HG02678 (cell line): ENCODE results near the gene BET1L.

Experiments
- ATAC-seq: cut with Tn5 transposase; IDR thresholded peaks from one replicate; pipeline ENCODE4 v1.9.1; 2021; ENCODE audit warnings: mild to moderate bottlenecking, moderate library complexity; ENCODE audit not compliant: unreplicated experiment

Gene BET1L

GRCh38 chr11:210803-211180 lies 3.6 kb upstream of the BET1L start:
- ATAC-seq, result no peak

- ATAC-seq, result no peak
These were observed 3.1 kb upstream of the BET1L start for GRCh38 chr11:210122-210802.

- no peak for ATAC-seq
These were observed 2.3 kb upstream of the BET1L start for GRCh38 chr11:209275-210121.

- no peak for ATAC-seq
These were observed 1.7 kb upstream of the BET1L start for GRCh38 chr11:208917-209260.

- ATAC-seq, result peak; percentile 48
These were observed 1.1 kb upstream of the BET1L start for GRCh38 chr11:208181-208916.

GRCh38 chr11:207863-208180 lies 623 bp upstream of the BET1L start:
- ATAC-seq, result no peak

GRCh38 chr11:206526-207207 lies 532 bp downstream of the BET1L start:
- ATAC-seq, result peak; percentile 24

GRCh38 chr11:206002-206384 lies 1.2 kb downstream of the BET1L start:
- ATAC-seq, result no peak

- no peak for ATAC-seq
These were observed 1.8 kb downstream of the BET1L start for GRCh38 chr11:205221-206001.

GRCh38 chr11:204587-205109 lies 2.6 kb downstream of the BET1L start:
- ATAC-seq, result no peak

GRCh38 chr11:203945-204586 lies 3.1 kb downstream of the BET1L start:
- ATAC-seq, result no peak

GRCh38 chr11:203056-203944 lies 3.9 kb downstream of the BET1L start:
- ATAC-seq, result no peak

- ATAC-seq, result no peak
These were observed 4.7 kb downstream of the BET1L start for GRCh38 chr11:202490-202889.

GRCh38 chr11:201966-202365 lies 5.2 kb downstream of the BET1L start:
- ATAC-seq, result no peak

- ATAC-seq, result no peak
These were observed 6.8 kb downstream of the BET1L start for GRCh38 chr11:200224-201003.

- no peak for ATAC-seq
These were observed 7.4 kb downstream of the BET1L start for GRCh38 chr11:199782-200181.

GRCh38 chr11:199004-199581 lies 8.1 kb downstream of the BET1L start:
- no peak for ATAC-seq
